Peyer's patch (tissue), 4 donors: ENCODE data around the gene SEMA6B.

Source experiments
- CTCF ChIP-seq, 6 experiments: fragments of 450-650 bp in 4 of 6; fragments of 200-600 bp in 2 of 6; sonication (generic) in 1 of 6; IDR thresholded peaks; one replicate each; pipeline ENCODE4 v1.5.1; 2017 to 2019; ENCODE audit warnings: antibody characterized with exemption in 6 of 6, mild to moderate bottlenecking in 3 of 6, moderate library complexity in 1 of 6
- POLR2A ChIP-seq, 2 donors: fragments of 450-650 bp; IDR thresholded peaks; one replicate each; pipeline ENCODE4 v1.5.1; 2017; ENCODE audit warnings: antibody characterized with exemption in 2 of 2, mild to moderate bottlenecking in 2 of 2, moderate library complexity in 2 of 2

GRCh38 chr19:4580961-4581665 lies 21.6 kb upstream of the SEMA6B start:
- TF ChIP-seq CTCF (IDR thresholded peaks at IDR 0.05) (no peak), POLR2A (IDR thresholded peaks at IDR 0.05) (no peak)
